HepG2 (cell line): ENCODE results near the gene SAPCD1. TPM values are rescaled to one million over a fixed set of nuclear protein-coding genes. Genes with fewer than 3 reads are reported as not detected.

Source experiments
- ELF4 ChIP-seq: sonication (generic); formaldehyde crosslinking; IDR thresholded peaks from 2 replicates; pipeline ENCODE4 v1.5.0; 2020; ENCODE audit warnings: missing genetic modification reagents, mild to moderate bottlenecking, moderate library complexity, borderline replicate concordance
- EP300 ChIP-seq, 3 experiments: sonication (generic) in 1 of 3; formaldehyde crosslinking in 1 of 3; IDR thresholded peaks; 2 replicates each; pipeline versions ENCODE4 v1.5.1 to v1.6.1; 2011 to 2020; ENCODE audit warnings: low read depth in 2 of 3, low read length in 2 of 3, borderline replicate concordance in 1 of 3, improper control_type of control experiment in 1 of 3, mild to moderate bottlenecking in 1 of 3, missing genetic modification reagents in 1 of 3, moderate library complexity in 1 of 3
- GATA4 ChIP-seq: sonication (generic); IDR thresholded peaks from 2 replicates; pipeline ENCODE4 v1.6.1; 2016; ENCODE audit warnings: antibody characterized with exemption, low read depth, borderline replicate concordance
- MLLT10 ChIP-seq: sonication (generic); formaldehyde crosslinking; IDR thresholded peaks from 2 replicates; pipeline ENCODE4 v1.4.0; 2020; ENCODE audit warnings: missing genetic modification reagents
- ZC3H13 ChIP-seq: sonication (generic); formaldehyde crosslinking; IDR thresholded peaks from 2 replicates; pipeline ENCODE4 v1.8.1; 2023; ENCODE audit warnings: mild to moderate bottlenecking, missing genetic modification reagents, moderate library complexity
- ZFP41 ChIP-seq: sonication (generic); formaldehyde crosslinking; IDR thresholded peaks from 2 replicates; pipeline ENCODE4 v1.4.0; 2020; ENCODE audit warnings: mild to moderate bottlenecking, missing genetic modification reagents, borderline replicate concordance
- ZNF570 ChIP-seq: sonication (generic); formaldehyde crosslinking; IDR thresholded peaks from 2 replicates; pipeline ENCODE4 v1.4.0; 2020; ENCODE audit warnings: mild to moderate bottlenecking, missing genetic modification reagents, borderline replicate concordance
- ZNF792 ChIP-seq: IDR thresholded peaks from 2 replicates; pipeline ENCODE4 v1.6.1; 2016
- polyA plus RNA-seq, 8 experiments: library from polyadenylated mRNA; depleted of rRNA in 3 of 8; stranded (reverse) in 7 of 8; unstranded in 1 of 8; fragments of >200 nt; fragmentation: Illumina TruSeq in 4 of 8; extraction: Trizol in 4 of 8; gene quantifications; 2 replicates each; pipeline versions ENCODE4 v1.2.1 to v1.2.3, GENCODE V29; 2011 to 2016; ENCODE audit warnings: low read depth in 4 of 8, missing spikeins in 1 of 8, mixed read lengths in 1 of 8; ENCODE audit not compliant: insufficient read depth in 1 of 8
- total RNA-seq, 5 experiments: library from RNA; depleted of rRNA; stranded (reverse); fragments of >200 nt; fragmentation: Illumina TruSeq; extraction: Trizol; gene quantifications; 2 replicates each; pipeline ENCODE4 v1.2.3, GENCODE V29; 2016; ENCODE audit warnings: low read depth in 1 of 5
- TF ChIP-seq, protein P1 (sequence below): IDR thresholded peaks from 2 replicates; pipeline ENCODE4 v1.6.1; 2012; ENCODE audit warnings: low read length, improper control_type of control experiment
- TF ChIP-seq, protein P2 (sequence below): sonication (generic); formaldehyde crosslinking; IDR thresholded peaks from 2 replicates; pipeline ENCODE4 v1.9.0; 2022; ENCODE audit warnings: low read depth, missing genetic modification reagents
- TF ChIP-seq, protein P3 (sequence below): sonication (generic); formaldehyde crosslinking; IDR thresholded peaks from 2 replicates; pipeline ENCODE4 v1.4.0; 2020; ENCODE audit warnings: missing genetic modification reagents
- TF ChIP-seq, protein P4 (sequence below): IDR thresholded peaks from 2 replicates; pipeline ENCODE4 v1.6.1; 2012; ENCODE audit warnings: low read depth, low read length, improper control_type of control experiment
- TF ChIP-seq, protein P5 (sequence below): sonication (generic); formaldehyde crosslinking; IDR thresholded peaks from 2 replicates; pipeline ENCODE4 v1.8.0; 2022; ENCODE audit warnings: low read depth, missing genetic modification reagents
- TF ChIP-seq, protein P6 (sequence below): sonication (generic); formaldehyde crosslinking; IDR thresholded peaks from 2 replicates; pipeline ENCODE4 v1.4.0; 2020; ENCODE audit warnings: missing genetic modification reagents

SAPCD1 gene
- total and polyA plus RNA-seq, 2 of the 13 experiments (the other 11 are each of a cell fraction or from before 2014, with no cell fraction given): 2.5 to 3.9 TPM

DNA sequence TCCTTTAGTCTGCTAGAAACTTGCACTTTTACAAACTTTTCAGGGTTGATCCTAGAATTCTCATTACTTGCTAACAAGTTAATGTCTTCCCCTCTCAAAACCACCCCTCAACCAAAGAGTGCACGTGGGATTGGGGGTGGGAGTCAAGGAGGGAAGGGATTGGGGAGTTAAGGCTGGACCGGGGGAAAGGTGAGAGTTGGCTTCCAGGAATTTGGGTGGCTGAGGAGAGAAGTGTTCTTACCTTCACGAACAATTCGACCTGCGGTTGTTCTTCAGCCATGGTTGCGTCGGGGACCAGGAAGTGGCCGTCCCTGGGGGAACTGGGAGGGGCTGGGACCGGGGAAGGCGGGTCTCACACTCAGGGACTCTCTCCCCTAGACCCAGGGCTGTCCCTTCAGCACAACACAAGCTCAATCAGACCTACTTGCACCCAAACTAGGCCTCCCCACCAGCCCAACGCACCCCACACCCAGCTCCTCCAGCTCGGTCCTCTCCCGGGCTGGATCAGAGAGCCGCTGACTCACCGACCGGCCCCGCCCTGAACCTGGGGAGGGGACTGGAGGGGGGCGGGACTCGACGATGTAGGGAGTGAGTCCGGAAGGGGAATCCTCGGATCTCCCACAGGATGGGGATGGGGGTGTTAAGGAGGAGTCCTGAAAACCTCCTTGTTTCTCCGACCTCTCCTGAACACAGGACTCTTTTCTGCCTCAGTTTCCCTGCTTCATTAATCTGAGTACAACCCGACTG, 26.3 kb upstream of the SAPCD1 start, which contains the start of gene CLIC1 (continued):
- TF ChIP-seq, protein P1, sequence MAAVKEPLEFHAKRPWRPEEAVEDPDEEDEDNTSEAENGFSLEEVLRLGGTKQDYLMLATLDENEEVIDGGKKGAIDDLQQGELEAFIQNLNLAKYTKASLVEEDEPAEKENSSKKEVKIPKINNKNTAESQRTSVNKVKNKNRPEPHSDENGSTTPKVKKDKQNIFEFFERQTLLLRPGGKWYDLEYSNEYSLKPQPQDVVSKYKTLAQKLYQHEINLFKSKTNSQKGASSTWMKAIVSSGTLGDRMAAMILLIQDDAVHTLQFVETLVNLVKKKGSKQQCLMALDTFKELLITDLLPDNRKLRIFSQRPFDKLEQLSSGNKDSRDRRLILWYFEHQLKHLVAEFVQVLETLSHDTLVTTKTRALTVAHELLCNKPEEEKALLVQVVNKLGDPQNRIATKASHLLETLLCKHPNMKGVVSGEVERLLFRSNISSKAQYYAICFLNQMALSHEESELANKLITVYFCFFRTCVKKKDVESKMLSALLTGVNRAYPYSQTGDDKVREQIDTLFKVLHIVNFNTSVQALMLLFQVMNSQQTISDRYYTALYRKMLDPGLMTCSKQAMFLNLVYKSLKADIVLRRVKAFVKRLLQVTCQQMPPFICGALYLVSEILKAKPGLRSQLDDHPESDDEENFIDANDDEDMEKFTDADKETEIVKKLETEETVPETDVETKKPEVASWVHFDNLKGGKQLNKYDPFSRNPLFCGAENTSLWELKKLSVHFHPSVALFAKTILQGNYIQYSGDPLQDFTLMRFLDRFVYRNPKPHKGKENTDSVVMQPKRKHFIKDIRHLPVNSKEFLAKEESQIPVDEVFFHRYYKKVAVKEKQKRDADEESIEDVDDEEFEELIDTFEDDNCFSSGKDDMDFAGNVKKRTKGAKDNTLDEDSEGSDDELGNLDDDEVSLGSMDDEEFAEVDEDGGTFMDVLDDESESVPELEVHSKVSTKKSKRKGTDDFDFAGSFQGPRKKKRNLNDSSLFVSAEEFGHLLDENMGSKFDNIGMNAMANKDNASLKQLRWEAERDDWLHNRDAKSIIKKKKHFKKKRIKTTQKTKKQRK: no peak
- TF ChIP-seq ZC3H13 (CRISPR knock-in tag) (peak; percentile 82), ZFP41 (no peak), EP300 (IDR thresholded peaks at IDR 0.05; ENCODE audit: low read depth in 2 of 2, low read length in 2 of 2) (peak in 1 of 2 experiments; percentile 65; a peak in 2 of 4 replicates), EP300 (CRISPR knock-in tag; IDR thresholded peaks at IDR 0.05; ENCODE audit: borderline replicate concordance) (peak; percentile 45; the same call in 1 of the 2 replicates), MLLT10 (CRISPR knock-in tag) (peak; percentile 27; the same call in 1 of the 2 replicates), ELF4 (CRISPR knock-in tag) (peak; percentile 72), ZNF570 (CRISPR knock-in tag) (0 out of 2 replicates have a peak, but pooled peaks have one; percentile 3), ZNF792 (CRISPR knock-in tag) (peak; percentile 72), GATA4 (no peak; the same call in 1 of the 2 replicates)
- TF ChIP-seq, protein P2, sequence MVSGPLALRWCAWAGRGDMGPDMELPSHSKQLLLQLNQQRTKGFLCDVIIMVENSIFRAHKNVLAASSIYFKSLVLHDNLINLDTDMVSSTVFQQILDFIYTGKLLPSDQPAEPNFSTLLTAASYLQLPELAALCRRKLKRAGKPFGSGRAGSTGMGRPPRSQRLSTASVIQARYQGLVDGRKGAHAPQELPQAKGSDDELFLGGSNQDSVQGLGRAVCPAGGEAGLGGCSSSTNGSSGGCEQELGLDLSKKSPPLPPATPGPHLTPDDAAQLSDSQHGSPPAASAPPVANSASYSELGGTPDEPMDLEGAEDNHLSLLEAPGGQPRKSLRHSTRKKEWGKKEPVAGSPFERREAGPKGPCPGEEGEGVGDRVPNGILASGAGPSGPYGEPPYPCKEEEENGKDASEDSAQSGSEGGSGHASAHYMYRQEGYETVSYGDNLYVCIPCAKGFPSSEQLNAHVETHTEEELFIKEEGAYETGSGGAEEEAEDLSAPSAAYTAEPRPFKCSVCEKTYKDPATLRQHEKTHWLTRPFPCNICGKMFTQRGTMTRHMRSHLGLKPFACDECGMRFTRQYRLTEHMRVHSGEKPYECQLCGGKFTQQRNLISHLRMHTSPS: no peak
- TF ChIP-seq, protein P3, sequence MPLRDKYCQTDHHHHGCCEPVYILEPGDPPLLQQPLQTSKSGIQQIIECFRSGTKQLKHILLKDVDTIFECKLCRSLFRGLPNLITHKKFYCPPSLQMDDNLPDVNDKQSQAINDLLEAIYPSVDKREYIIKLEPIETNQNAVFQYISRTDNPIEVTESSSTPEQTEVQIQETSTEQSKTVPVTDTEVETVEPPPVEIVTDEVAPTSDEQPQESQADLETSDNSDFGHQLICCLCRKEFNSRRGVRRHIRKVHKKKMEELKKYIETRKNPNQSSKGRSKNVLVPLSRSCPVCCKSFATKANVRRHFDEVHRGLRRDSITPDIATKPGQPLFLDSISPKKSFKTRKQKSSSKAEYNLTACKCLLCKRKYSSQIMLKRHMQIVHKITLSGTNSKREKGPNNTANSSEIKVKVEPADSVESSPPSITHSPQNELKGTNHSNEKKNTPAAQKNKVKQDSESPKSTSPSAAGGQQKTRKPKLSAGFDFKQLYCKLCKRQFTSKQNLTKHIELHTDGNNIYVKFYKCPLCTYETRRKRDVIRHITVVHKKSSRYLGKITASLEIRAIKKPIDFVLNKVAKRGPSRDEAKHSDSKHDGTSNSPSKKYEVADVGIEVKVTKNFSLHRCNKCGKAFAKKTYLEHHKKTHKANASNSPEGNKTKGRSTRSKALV (CRISPR knock-in tag): 0 out of 2 replicates have a peak, but pooled peaks have one; percentile 21
- TF ChIP-seq, protein P4, sequence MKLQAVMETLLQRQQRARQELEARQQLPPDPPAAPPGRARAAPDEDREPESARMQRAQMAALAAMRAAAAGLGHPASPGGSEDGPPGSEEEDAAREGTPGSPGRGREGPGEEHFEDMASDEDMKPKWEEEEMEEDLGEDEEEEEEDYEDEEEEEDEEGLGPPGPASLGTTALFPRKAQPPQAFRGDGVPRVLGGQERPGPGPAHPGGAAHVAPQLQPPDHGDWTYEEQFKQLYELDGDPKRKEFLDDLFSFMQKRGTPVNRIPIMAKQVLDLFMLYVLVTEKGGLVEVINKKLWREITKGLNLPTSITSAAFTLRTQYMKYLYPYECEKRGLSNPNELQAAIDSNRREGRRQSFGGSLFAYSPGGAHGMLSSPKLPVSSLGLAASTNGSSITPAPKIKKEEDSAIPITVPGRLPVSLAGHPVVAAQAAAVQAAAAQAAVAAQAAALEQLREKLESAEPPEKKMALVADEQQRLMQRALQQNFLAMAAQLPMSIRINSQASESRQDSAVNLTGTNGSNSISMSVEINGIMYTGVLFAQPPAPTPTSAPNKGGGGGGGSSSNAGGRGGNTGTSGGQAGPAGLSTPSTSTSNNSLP: no peak
- TF ChIP-seq, protein P5, sequence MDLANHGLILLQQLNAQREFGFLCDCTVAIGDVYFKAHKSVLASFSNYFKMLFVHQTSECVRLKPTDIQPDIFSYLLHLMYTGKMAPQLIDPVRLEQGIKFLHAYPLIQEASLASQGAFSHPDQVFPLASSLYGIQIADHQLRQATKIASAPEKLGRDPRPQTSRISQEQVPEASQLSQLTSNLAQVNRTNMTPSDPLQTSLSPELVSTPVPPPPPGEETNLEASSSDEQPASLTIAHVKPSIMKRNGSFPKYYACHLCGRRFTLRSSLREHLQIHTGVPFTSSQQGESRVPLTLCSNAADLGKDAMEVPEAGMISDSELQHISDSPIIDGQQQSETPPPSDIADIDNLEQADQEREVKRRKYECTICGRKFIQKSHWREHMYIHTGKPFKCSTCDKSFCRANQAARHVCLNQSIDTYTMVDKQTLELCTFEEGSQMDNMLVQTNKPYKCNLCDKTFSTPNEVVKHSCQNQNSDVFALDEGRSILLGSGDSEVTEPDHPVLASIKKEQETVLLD (CRISPR knock-in tag): peak; percentile 42; the same call in 1 of the 2 replicates
- TF ChIP-seq, protein P6, sequence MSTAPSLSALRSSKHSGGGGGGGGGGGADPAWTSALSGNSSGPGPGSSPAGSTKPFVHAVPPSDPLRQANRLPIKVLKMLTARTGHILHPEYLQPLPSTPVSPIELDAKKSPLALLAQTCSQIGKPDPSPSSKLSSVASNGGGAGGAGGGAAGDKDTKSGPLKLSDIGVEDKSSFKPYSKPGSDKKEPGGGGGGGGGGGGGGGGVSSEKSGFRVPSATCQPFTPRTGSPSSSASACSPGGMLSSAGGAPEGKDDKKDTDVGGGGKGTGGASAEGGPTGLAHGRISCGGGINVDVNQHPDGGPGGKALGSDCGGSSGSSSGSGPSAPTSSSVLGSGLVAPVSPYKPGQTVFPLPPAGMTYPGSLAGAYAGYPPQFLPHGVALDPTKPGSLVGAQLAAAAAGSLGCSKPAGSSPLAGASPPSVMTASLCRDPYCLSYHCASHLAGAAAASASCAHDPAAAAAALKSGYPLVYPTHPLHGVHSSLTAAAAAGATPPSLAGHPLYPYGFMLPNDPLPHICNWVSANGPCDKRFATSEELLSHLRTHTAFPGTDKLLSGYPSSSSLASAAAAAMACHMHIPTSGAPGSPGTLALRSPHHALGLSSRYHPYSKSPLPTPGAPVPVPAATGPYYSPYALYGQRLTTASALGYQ (CRISPR knock-in tag): peak; percentile 59; the same call in 1 of the 2 replicates
